GM12875 (cell line): Measurements from ENCODE around the gene CLDN7.
"Not testable (repeated sequence)": the region's sequence is repeated elsewhere in the genome, so short reads cannot be mapped to it uniquely, and the experiment has no call there.

Experiments
- H3K4me3 ChIP-seq: one replicate; pipeline ENCODE4 v1.5.1; 2011; ENCODE audit warnings: low read depth, low read length, control low read depth
- CTCF ChIP-seq: IDR thresholded peaks from 2 replicates; pipeline ENCODE4 v1.5.1; 2011; ENCODE audit warnings: low read depth, mild to moderate bottlenecking, control low read depth, inconsistent platforms, low read length, moderate library complexity, borderline replicate concordance; ENCODE audit not compliant: insufficient read depth

Gene CLDN7

GRCh38 chr17:7251661-7252175, 10.6 kb downstream of the CLDN7 start, which contains the start of gene CTDNEP1:
Gene CTDNEP1, minus strand, starts transcription at chr17:7251734. Its CDS starts 438 bp downstream, at chr17:7251296.
- peak within 1 kb of the TSS; percentile 99 for H3K4me3 ChIP-seq

GRCh38 chr17:7250695-7251627, 11.3 kb downstream of the CLDN7 start:
- peak overlapping the region; percentile 99 for H3K4me3 ChIP-seq
- TF ChIP-seq CTCF, result no peak

More at GRCh38 chr17:7251661-7252175, 10.6 kb downstream of the CLDN7 start, which contains the start of gene CTDNEP1:
- TF ChIP-seq CTCF, result no peak

GRCh38 chr17:7249830-7250229, 12.4 kb downstream of the CLDN7 start:
- peak overlapping the region; percentile 99 for H3K4me3 ChIP-seq
- TF ChIP-seq CTCF, result no peak

GRCh38 chr17:7249214-7249613, 13.1 kb downstream of the CLDN7 start:
- H3K4me3 ChIP-seq, result no peak overlapping the region
- no peak for TF ChIP-seq CTCF

- no peak overlapping the region for H3K4me3 ChIP-seq
- no peak for TF ChIP-seq CTCF
Observed at GRCh38 chr17:7248796-7249195, 13.5 kb downstream of the CLDN7 start.

GRCh38 chr17:7246779-7247178, 15.5 kb downstream of the CLDN7 start:
- H3K4me3 ChIP-seq, result no peak overlapping the region
- no peak for TF ChIP-seq CTCF

- not testable (repeated sequence) for H3K4me3 ChIP-seq
Observed at GRCh38 chr17:7243838-7244237, 18.4 kb downstream of the CLDN7 start.
